RWPE1 (cell line): ENCODE results near the gene PKM.

Experiments
- CTCF ChIA-PET: fragments of 350-600 bp; sonication (Branson Sonifier 250); formaldehyde crosslinking; extraction: SDS; loops from one replicate; lab custom pipeline; 2021; lab: Yijun Ruan, JAX
- POLR2A ChIA-PET: fragments of 400-600 bp; formaldehyde crosslinking; extraction: SDS; loops from one replicate; lab custom pipeline; 2020; ENCODE audit warnings: antibody characterized with exemption; ENCODE audit not compliant: low non-redundant PET; lab: Yijun Ruan, JAX
- DNase-seq: peaks from one replicate; pipeline ENCODE4 v3.0.0; 2012; ENCODE audit warnings: low spot score
- H3K27ac ChIP-seq: fragments of 450-650 bp; 2 replicates; pipeline ENCODE4 v1.5.1; 2017
- CTCF ChIP-seq: fragments of 450-650 bp; conservative IDR thresholded peaks from 2 replicates; pipeline ENCODE4 v1.5.1; 2017; ENCODE audit warnings: low read depth, mild to moderate bottlenecking

The PKM gene

GRCh38 chr15:72249142-72249810 lies 18.3 kb upstream of the PKM start:
- DNase-seq = no peak
- H3K27ac ChIP-seq = no peak overlapping the region
- no peak for TF ChIP-seq CTCF
- ChIA-PET CTCF (interaction anchor here (0.6 kb wide), 1 partner anchor 152 kb away, joined by 3 read pairs; no protein-coding TSS in a partner anchor), POLR2A (no interaction called here)

GRCh38 chr15:72248514-72248913 lies 17.5 kb upstream of the PKM start:
- H3K27ac ChIP-seq = no peak overlapping the region
- POLR2A ChIA-PET = no interaction called here
- no peak for DNase-seq
- no peak for TF ChIP-seq CTCF
- CTCF ChIA-PET = interaction anchor here (0.6 kb wide), 1 partner anchor 153 kb away, joined by 3 read pairs; no protein-coding TSS in a partner anchor

GRCh38 chr15:72242775-72243370 lies 11.9 kb upstream of the PKM start:
- ChIA-PET CTCF (interaction anchor here (1.1 kb wide), 1 partner anchor 14 kb away, joined by 3 read pairs; no protein-coding TSS in a partner anchor), POLR2A (no interaction called here)
- DNase-seq = no peak
- no peak for TF ChIP-seq CTCF
- H3K27ac ChIP-seq = no peak overlapping the region

GRCh38 chr15:72239652-72240051 lies 8.7 kb upstream of the PKM start:
- TF ChIP-seq CTCF = no peak
- POLR2A ChIA-PET = interaction anchor here (1.1 kb wide), 1 partner anchor 122 kb away, joined by 3 read pairs; the partner anchor contains the start of genes MYO9A and SENP8
- no peak overlapping the region for H3K27ac ChIP-seq
- CTCF ChIA-PET = interaction anchor here (1.0 kb wide), 1 partner anchor 33 kb away, joined by 4 read pairs; no protein-coding TSS in a partner anchor
- DNase-seq = no peak

- no peak overlapping the region for H3K27ac ChIP-seq
- TF ChIP-seq CTCF = no peak
- CTCF ChIA-PET = interaction anchor here (0.7 kb wide), 1 partner anchor 55 kb away, joined by 4 read pairs; no protein-coding TSS in a partner anchor
- no peak for DNase-seq
- POLR2A ChIA-PET = interaction anchor here (0.9 kb wide), 1 partner anchor 9 kb away, joined by 8 read pairs; no protein-coding TSS in a partner anchor
Observed at GRCh38 chr15:72238586-72238985, 7.6 kb upstream of the PKM start.

- H3K27ac ChIP-seq = peak overlapping the region; percentile 92
- CTCF ChIA-PET = interaction anchor here (0.6 to 0.7 kb wide), 2 partner anchors 23 to 484 kb away, joined by 3 to 8 read pairs; no protein-coding TSS in a partner anchor
- POLR2A ChIA-PET = interaction anchor here (0.5 to 0.9 kb wide), 2 partner anchors 8 to 37 kb away, joined by 3 to 8 read pairs; no protein-coding TSS in a partner anchor
- no peak for DNase-seq
- no peak for TF ChIP-seq CTCF
Observed at GRCh38 chr15:72237853-72238224, 6.8 kb upstream of the PKM start.
